SK-N-SH (cell line): ENCODE measurements around the gene RPL18.

ENCODE experiments used
- FOSL2 ChIP-seq: IDR thresholded peaks from 2 replicates; pipeline ENCODE4 v1.4.0; 2012; ENCODE audit warnings: low read depth, mild to moderate bottlenecking, moderate library complexity, borderline replicate concordance
- FOXM1 ChIP-seq: IDR thresholded peaks from 2 replicates; pipeline ENCODE4 v1.4.0; 2012; ENCODE audit warnings: low read depth, mild to moderate bottlenecking
- POLR2AphosphoS5 ChIP-seq: IDR thresholded peaks from 2 replicates; pipeline ENCODE4 v1.6.1; 2012; ENCODE audit warnings: low read depth, low read length
- TAF1 ChIP-seq: IDR thresholded peaks from 2 replicates; pipeline ENCODE4 v1.6.1; 2012; ENCODE audit warnings: low read depth, mild to moderate bottlenecking, low read length, moderate library complexity, borderline replicate concordance
- TF ChIP-seq, protein P1 (sequence below): fragments of 200-600 bp; sonication (generic); IDR thresholded peaks from 2 replicates; pipeline ENCODE4 v1.6.1; 2017; ENCODE audit warnings: antibody characterized with exemption, mild to moderate bottlenecking, moderate library complexity
- TF ChIP-seq, protein P2 (sequence below): IDR thresholded peaks from 2 replicates; pipeline ENCODE4; 2012
- TF ChIP-seq, protein P3 (sequence below): IDR thresholded peaks from 2 replicates; pipeline ENCODE4 v1.4.0; 2012; ENCODE audit warnings: low read depth

DNA sequence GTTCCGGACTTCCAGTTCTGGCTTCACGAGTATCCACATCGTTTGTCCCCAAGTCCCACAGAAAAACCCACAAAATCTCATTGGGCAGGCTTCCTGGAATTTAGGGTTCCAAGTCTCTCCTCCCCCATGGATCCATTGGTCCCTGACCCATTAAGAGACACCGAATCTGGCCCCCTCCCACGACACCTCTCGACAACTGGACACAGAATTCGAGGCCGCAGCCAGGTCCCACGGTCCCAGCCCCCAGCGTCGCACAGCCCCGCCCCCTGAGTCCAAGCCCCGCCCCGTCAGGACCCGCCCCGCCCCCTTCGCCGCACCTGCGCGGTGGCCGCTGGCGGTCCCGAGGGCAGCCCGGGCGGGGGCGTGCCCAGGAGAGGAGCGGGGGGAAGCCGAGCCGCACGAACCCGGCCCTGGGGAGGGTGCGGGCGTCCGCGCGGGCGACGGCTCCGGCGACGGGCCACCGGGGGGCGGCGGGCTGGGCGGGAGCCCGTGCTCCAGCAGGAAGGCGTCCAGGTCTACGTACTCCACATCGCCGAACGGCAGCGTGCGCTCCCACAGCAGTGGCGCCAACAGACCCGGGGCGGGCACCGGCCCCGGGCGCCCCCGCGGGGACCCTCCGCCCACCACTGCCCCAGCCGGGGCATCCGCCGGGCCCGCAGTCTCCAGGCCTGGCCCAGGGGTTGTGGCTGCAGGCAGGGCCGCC, 16.4 kb upstream of the RPL18 start:
- TF ChIP-seq, protein P1, sequence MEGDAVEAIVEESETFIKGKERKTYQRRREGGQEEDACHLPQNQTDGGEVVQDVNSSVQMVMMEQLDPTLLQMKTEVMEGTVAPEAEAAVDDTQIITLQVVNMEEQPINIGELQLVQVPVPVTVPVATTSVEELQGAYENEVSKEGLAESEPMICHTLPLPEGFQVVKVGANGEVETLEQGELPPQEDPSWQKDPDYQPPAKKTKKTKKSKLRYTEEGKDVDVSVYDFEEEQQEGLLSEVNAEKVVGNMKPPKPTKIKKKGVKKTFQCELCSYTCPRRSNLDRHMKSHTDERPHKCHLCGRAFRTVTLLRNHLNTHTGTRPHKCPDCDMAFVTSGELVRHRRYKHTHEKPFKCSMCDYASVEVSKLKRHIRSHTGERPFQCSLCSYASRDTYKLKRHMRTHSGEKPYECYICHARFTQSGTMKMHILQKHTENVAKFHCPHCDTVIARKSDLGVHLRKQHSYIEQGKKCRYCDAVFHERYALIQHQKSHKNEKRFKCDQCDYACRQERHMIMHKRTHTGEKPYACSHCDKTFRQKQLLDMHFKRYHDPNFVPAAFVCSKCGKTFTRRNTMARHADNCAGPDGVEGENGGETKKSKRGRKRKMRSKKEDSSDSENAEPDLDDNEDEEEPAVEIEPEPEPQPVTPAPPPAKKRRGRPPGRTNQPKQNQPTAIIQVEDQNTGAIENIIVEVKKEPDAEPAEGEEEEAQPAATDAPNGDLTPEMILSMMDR = no peak
- TF ChIP-seq FOXM1 (no peak), POLR2AphosphoS5 (peak; percentile 71), FOSL2 (no peak), TAF1 (no peak; the same call in 1 of the 2 replicates)
- TF ChIP-seq, protein P2, sequence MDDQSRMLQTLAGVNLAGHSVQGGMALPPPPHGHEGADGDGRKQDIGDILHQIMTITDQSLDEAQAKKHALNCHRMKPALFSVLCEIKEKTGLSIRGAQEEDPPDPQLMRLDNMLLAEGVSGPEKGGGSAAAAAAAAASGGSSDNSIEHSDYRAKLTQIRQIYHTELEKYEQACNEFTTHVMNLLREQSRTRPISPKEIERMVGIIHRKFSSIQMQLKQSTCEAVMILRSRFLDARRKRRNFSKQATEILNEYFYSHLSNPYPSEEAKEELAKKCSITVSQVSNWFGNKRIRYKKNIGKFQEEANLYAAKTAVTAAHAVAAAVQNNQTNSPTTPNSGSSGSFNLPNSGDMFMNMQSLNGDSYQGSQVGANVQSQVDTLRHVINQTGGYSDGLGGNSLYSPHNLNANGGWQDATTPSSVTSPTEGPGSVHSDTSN = no peak
- TF ChIP-seq, protein P3, sequence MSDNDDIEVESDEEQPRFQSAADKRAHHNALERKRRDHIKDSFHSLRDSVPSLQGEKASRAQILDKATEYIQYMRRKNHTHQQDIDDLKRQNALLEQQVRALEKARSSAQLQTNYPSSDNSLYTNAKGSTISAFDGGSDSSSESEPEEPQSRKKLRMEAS = no peak
